ENCODE results near the gene GMCL1.

The GMCL1 gene

DNA sequence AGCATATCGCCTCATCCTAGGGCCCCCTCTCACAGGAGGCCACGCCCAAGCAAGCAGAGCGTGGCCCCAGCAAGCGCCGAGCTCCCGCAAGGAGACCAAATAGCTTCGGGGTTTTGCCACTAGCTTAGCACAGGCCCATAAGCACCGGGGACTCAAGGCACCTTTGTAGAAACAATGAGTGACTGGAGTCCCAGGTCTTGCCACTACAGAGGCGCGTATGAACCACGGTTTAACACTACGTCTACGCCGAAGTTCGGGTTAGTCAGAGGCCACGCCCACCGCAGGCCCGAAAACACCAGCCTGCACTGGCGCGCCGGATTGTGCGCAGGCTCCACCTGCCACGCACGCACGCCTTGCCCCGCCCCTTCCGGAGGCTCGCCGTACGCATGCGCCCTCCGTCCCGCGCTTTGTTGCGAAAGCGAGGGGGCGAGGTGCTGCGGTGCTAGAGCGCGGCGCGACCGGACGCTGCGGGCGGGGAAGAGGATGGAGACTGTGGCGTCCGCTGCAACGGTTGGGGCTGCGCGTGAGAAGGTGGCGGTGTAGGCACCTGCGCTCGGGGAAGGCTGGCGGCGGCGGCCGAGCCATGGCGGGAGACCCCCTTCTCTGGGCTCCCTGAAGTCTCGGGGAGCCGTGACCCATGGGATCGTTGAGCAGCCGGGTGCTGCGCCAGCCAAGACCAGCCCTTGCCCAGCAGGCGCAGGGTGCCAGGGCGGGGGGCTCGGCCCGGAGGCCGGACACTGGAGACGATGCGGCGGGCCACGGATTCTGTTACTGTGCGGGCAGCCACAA lies at the start of gene GMCL1:
GMCL1 (plus strand) TSS at position 405 of the 789 bp plus-strand sequence; CDS start at position 638, 233 bp downstream.
- Histone ChIP-seq H3K27me3 (no peaks in the 10 kb centered on the region), H3K36me3 (peaks cover 8% of the 10 kb centered on the region), H3K9me3 (no peaks in the 10 kb centered on the region), H3K4me1 (ENCODE audit: control insufficient read depth in 1 of 2, insufficient read depth in 1 of 2, low read depth in 1 of 2, low read length in 1 of 2) (peaks cover 38 to 39% of the 10 kb centered on the region in 2 experiments), H3K4me3 (ENCODE audit: low read depth in 1 of 2, low read length in 1 of 2) (peak within 1 kb of the TSS; percentile 93), H3K27ac (peak within 1 kb of the TSS; percentile 93)
- TF ChIP-seq CTCF (IDR thresholded peaks at IDR 0.05) = peak; percentile 51

DNA sequence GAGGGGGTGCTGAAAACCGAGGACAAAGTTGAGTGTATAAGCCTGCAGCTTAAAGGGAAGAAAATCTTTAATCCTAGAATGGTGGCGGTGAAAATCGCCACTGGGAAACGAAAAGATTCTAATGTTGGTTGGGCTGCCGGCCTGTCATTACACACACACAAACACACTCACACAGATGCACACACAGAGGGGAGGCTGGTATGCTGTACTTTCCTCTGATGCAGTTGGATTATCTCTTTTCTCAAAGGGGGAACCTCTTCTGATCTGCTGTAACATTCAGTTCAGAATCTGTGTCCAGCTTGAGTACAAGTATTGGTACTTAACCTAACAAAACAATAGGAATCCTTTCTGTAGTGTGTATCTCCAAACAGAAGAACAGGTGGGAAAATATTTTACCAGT lies 48.5 kb upstream of the GMCL1 start:
- no peak for TF ChIP-seq CTCF (IDR thresholded peaks at IDR 0.05)
- Histone ChIP-seq H3K27me3 (no peaks in the 10 kb centered on the region), H3K9me3 (no peaks in the 10 kb centered on the region), H3K36me3 (peaks cover 14% of the 10 kb centered on the region), H3K27ac (no peak overlapping the region), H3K4me1 (ENCODE audit: control insufficient read depth in 1 of 2, insufficient read depth in 1 of 2, low read depth in 1 of 2, low read length in 1 of 2) (peaks cover 4 to 7% of the 10 kb centered on the region in 2 experiments), H3K4me3 (ENCODE audit: low read depth in 1 of 2, low read length in 1 of 2) (no peak overlapping the region)

- Histone ChIP-seq H3K4me1 (ENCODE audit: control insufficient read depth in 1 of 2, insufficient read depth in 1 of 2, low read depth in 1 of 2, low read length in 1 of 2) (peaks cover 4 to 7% of the 10 kb centered on the region in 2 experiments), H3K9me3 (no peaks in the 10 kb centered on the region), H3K4me3 (ENCODE audit: low read depth in 1 of 2, low read length in 1 of 2) (no peak overlapping the region), H3K36me3 (peaks cover 16% of the 10 kb centered on the region), H3K27ac (no peak overlapping the region), H3K27me3 (no peaks in the 10 kb centered on the region)
- no peak for TF ChIP-seq CTCF (IDR thresholded peaks at IDR 0.05)
These were observed 47.9 kb upstream of the GMCL1 start for GRCh38 chr2:69781321-69782248.

DNA sequence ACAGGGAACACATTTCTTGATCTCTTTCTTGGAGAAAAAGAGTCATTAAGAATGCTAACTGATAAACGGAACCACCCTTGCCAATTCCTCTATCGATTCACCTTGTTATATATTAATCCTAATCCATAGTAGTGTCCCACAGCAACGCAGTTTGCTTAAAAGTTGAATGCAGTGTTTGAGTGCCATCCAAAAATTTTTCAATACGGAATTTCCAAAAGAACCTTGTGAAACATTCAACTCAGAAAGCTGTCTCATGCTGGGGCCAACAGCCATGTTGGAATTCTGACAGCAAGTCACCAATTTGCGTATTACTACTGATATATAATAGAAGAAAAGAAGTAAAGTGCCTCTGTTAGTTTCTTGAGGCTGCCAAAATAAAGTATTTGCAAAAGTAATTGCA lies 45.2 kb upstream of the GMCL1 start:
- H3K9me3 ChIP-seq = no peaks in the 10 kb centered on the region
- no peak for TF ChIP-seq CTCF (IDR thresholded peaks at IDR 0.05)
- peaks cover 30% of the 10 kb centered on the region for H3K36me3 ChIP-seq
- H3K27me3 ChIP-seq = no peaks in the 10 kb centered on the region
- H3K4me1 ChIP-seq (ENCODE audit: control insufficient read depth in 1 of 2, insufficient read depth in 1 of 2, low read depth in 1 of 2, low read length in 1 of 2) = peaks cover 4 to 7% of the 10 kb centered on the region in 2 experiments
- H3K4me3 ChIP-seq (ENCODE audit: low read depth in 1 of 2, low read length in 1 of 2) = no peak overlapping the region
- H3K27ac ChIP-seq = no peak overlapping the region

DNA sequence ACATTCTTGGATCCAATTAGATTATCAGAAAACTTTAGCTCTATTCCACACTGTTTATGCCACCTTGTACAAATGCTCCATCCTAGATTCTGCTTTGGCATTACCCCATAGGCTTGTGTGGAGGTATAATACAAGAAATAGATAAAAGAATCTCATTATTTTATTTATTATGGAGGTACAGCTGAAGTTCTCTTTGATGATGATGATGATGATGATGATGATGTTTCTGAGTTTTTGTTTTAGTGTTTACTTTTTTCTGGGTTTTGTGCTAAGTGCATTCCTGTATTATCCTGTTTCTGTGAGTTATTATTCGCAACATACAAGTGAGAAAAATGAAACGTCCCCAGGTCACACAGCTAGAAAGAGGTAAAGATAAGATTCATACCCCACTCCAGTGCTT lies 44.1 kb upstream of the GMCL1 start:
- no peak for TF ChIP-seq CTCF (IDR thresholded peaks at IDR 0.05)
- H3K36me3 ChIP-seq = peaks cover 34% of the 10 kb centered on the region

More for the DNA sequence above, 44.1 kb upstream of the GMCL1 start:
- Histone ChIP-seq H3K4me1 (ENCODE audit: control insufficient read depth in 1 of 2, insufficient read depth in 1 of 2, low read depth in 1 of 2, low read length in 1 of 2) (peaks cover 4 to 7% of the 10 kb centered on the region in 2 experiments), H3K4me3 (ENCODE audit: low read depth in 1 of 2, low read length in 1 of 2) (no peak overlapping the region), H3K27ac (no peak overlapping the region), H3K27me3 (no peaks in the 10 kb centered on the region), H3K9me3 (no peaks in the 10 kb centered on the region)

Data from neutrophil (primary cell).